ENCODE measurements around the gene TTBK2. TPM values are rescaled to one million over a fixed set of nuclear protein-coding genes. Genes with fewer than 3 reads are reported as not detected.

The TTBK2 gene
- total and polyA plus RNA-seq, 4 donors: 1.0 to 6.4 (median 4.3) TPM

GRCh38 chr15:42854576-42854975 is 66.0 kb downstream of the TTBK2 start:
- Histone ChIP-seq H3K4me3 (ENCODE audit: low read depth in 1 of 3, low read length in 3 of 3) (no peak overlapping the region), H3K4me1 (ENCODE audit: control insufficient read depth in 4 of 4, insufficient read depth in 4 of 4, low read length in 3 of 4) (peaks cover 0 to 1% (median 0%) of the 10 kb centered on the region in 4 donors), H3K27me3 (ENCODE audit: control insufficient read depth in 4 of 4, insufficient read depth in 4 of 4, low read length in 3 of 4) (no peaks in the 10 kb centered on the region), H3K9ac (ENCODE audit: low read depth in 1 of 2, low read length in 2 of 2) (no peak overlapping the region), H3K27ac (ENCODE audit: low read depth in 1 of 2, low read length in 2 of 2) (no peak overlapping the region), H3K36me3 (ENCODE audit: control insufficient read depth in 4 of 4, insufficient read depth in 3 of 4, low read depth in 1 of 4, low read length in 3 of 4) (peaks cover 0 to 3% (median 1%) of the 10 kb centered on the region in 4 donors), H3K9me3 (ENCODE audit: control insufficient read depth in 4 of 4, low read length in 3 of 4) (no peaks in the 10 kb centered on the region)
- no peak for DNase-seq (ENCODE audit: low spot score)
- 97% methylated on average over 3 of the region's 3 CpGs for WGBS
- TF ChIP-seq GABPA (IDR thresholded peaks at IDR 0.05 in 1 of 2, conservative IDR thresholded peaks at IDR 0.05 in 1 of 2): no peak
- no peak for TF ChIP-seq FOXA1 (IDR thresholded peaks at IDR 0.05)
- no peak for TF ChIP-seq FOXA2 (IDR thresholded peaks at IDR 0.05)
- TF ChIP-seq MAX (IDR thresholded peaks at IDR 0.05): no peak
- TF ChIP-seq RAD21 (IDR thresholded peaks at IDR 0.05): no peak
- TF ChIP-seq ATF3 (IDR thresholded peaks at IDR 0.05): no peak
- no peak for TF ChIP-seq CTCF (IDR thresholded peaks at IDR 0.05; ENCODE audit: low read depth, low read length, missing input control)
- TF ChIP-seq NR2F2 (IDR thresholded peaks at IDR 0.05): no peak
- no peak for TF ChIP-seq ZBTB33 (IDR thresholded peaks at IDR 0.05)
- no peak for TF ChIP-seq HNF4A (conservative IDR thresholded peaks at IDR 0.05)
- TF ChIP-seq SP1 (IDR thresholded peaks at IDR 0.05): no peak
- no peak for TF ChIP-seq TAF1 (conservative IDR thresholded peaks at IDR 0.05)
- TF ChIP-seq REST (IDR thresholded peaks at IDR 0.05): no peak
- no peak for TF ChIP-seq EGR1 (IDR thresholded peaks at IDR 0.05; ENCODE audit: low read depth in 2 of 2)

- no peak overlapping the region for H3K4me3 ChIP-seq (ENCODE audit: low read depth in 1 of 3, low read length in 3 of 3)
- H3K27me3 ChIP-seq (ENCODE audit: control insufficient read depth in 4 of 4, insufficient read depth in 4 of 4, low read length in 3 of 4): no peaks in the 10 kb centered on the region
- DNase-seq (ENCODE audit: low spot score): no peak
- no peak overlapping the region for H3K27ac ChIP-seq (ENCODE audit: low read depth in 1 of 2, low read length in 2 of 2)
- no peak overlapping the region for H3K9ac ChIP-seq (ENCODE audit: low read depth in 1 of 2, low read length in 2 of 2)
- H3K36me3 ChIP-seq (ENCODE audit: control insufficient read depth in 4 of 4, insufficient read depth in 3 of 4, low read depth in 1 of 4, low read length in 3 of 4): peaks cover 0 to 3% (median 2%) of the 10 kb centered on the region in 4 donors
- WGBS: 89% methylated on average over 2 of the region's 2 CpGs
- no peaks in the 10 kb centered on the region for H3K9me3 ChIP-seq (ENCODE audit: control insufficient read depth in 4 of 4, low read length in 3 of 4)
- no peak for TF ChIP-seq MAX (IDR thresholded peaks at IDR 0.05)
- TF ChIP-seq REST (IDR thresholded peaks at IDR 0.05): no peak
- TF ChIP-seq FOXA2 (IDR thresholded peaks at IDR 0.05): no peak
- TF ChIP-seq TAF1 (conservative IDR thresholded peaks at IDR 0.05): no peak
- TF ChIP-seq ZBTB33 (IDR thresholded peaks at IDR 0.05): no peak
- TF ChIP-seq CTCF (IDR thresholded peaks at IDR 0.05; ENCODE audit: low read depth, low read length, missing input control): no peak
- no peaks in the 10 kb centered on the region for H3K4me1 ChIP-seq (ENCODE audit: control insufficient read depth in 4 of 4, insufficient read depth in 4 of 4, low read length in 3 of 4)
These were observed 70.7 kb downstream of the TTBK2 start for GRCh38 chr15:42849836-42850235.

All from liver (tissue), 9 donors.